Mesendoderm (in vitro differentiated cells): ENCODE measurements around the gene TMEM178B.
A peak's percentile ranks its signal among the peaks of the same experiment; 100 is the strongest.

ENCODE experiments used
- DNase-seq: peaks from one replicate; pipeline ENCODE4 v3.0.0; 2013
- H2AK5ac ChIP-seq: 2 replicates; pipeline ENCODE4 v1.6.1; 2013; ENCODE audit warnings: low read length, inconsistent platforms
- H2BK120ac ChIP-seq: 2 replicates; pipeline ENCODE4 v1.6.1; 2013; ENCODE audit warnings: low read depth, mild to moderate bottlenecking, low read length, moderate library complexity, mixed read lengths
- H2BK15ac ChIP-seq: replicated peaks from 2 replicates; pipeline ENCODE4 v1.6.1; 2013; ENCODE audit warnings: low read depth, mild to moderate bottlenecking, moderate library complexity
- H2BK5ac ChIP-seq: 2 replicates; pipeline ENCODE4 v1.6.1; 2013; ENCODE audit warnings: low read length, inconsistent platforms
- H3K18ac ChIP-seq: 2 replicates; pipeline ENCODE4 v1.6.1; 2013; ENCODE audit warnings: mild to moderate bottlenecking, low read length, mixed read lengths
- H3K23ac ChIP-seq: one replicate; pipeline ENCODE4 v1.6.1; 2013; ENCODE audit warnings: low read length
- H3K27ac ChIP-seq: 2 replicates; pipeline ENCODE4 v1.5.1; 2013; ENCODE audit warnings: low read depth, mild to moderate bottlenecking, inconsistent platforms, low read length, moderate library complexity
- H3K27me3 ChIP-seq: 2 replicates; pipeline ENCODE4 v1.6.1; 2013; ENCODE audit warnings: low read length, control low read depth, mild to moderate bottlenecking, inconsistent platforms; ENCODE audit not compliant: insufficient read depth, poor library complexity
- H3K36me3 ChIP-seq: 2 replicates; pipeline ENCODE4 v1.6.1; 2013; ENCODE audit warnings: low read length, inconsistent platforms; ENCODE audit not compliant: control insufficient read depth, insufficient read depth
- H3K4ac ChIP-seq: one replicate; pipeline ENCODE4 v1.6.1; 2013; ENCODE audit warnings: low read depth, mild to moderate bottlenecking, low read length, moderate library complexity
- H3K4me1 ChIP-seq: 2 replicates; pipeline ENCODE4 v1.6.1; 2013; ENCODE audit warnings: low read depth, low read length, inconsistent platforms; ENCODE audit not compliant: control insufficient read depth
- H3K4me2 ChIP-seq: 2 replicates; pipeline ENCODE4 v1.6.1; 2013; ENCODE audit warnings: low read length
- H3K4me3 ChIP-seq: 2 replicates; pipeline ENCODE4 v1.5.1; 2013; ENCODE audit warnings: mild to moderate bottlenecking, low read length
- H3K56ac ChIP-seq: one replicate; pipeline ENCODE4 v1.6.1; 2013; ENCODE audit warnings: low read length
- H3K79me1 ChIP-seq: 2 replicates; pipeline ENCODE4 v1.6.1; 2013; ENCODE audit warnings: low read length, inconsistent platforms
- H3K79me2 ChIP-seq: 2 replicates; pipeline ENCODE4 v1.6.1; 2013; ENCODE audit warnings: mild to moderate bottlenecking, low read length; ENCODE audit not compliant: control insufficient read depth, insufficient read depth
- H3K9ac ChIP-seq: 2 replicates; pipeline ENCODE4 v1.6.1; 2013; ENCODE audit warnings: low read length, inconsistent platforms
- H4K5ac ChIP-seq: one replicate; pipeline ENCODE4 v1.6.1; 2013; ENCODE audit warnings: low read length
- H4K8ac ChIP-seq: one replicate; pipeline ENCODE4 v1.6.1; 2013; ENCODE audit warnings: low read depth, mild to moderate bottlenecking, control low read depth, low read length, moderate library complexity
- WGBS: extraction: QIAGEN DNeasy Blood & Tissue Kit; methylation state at CpG from one replicate; pipeline ENCODE4 v1.1.7; 2013; ENCODE audit warnings: low lambda C conversion rate, missing lambda C conversion rate; ENCODE audit not compliant: insufficient coverage; ENCODE audit errors: extremely low coverage; 5-methylcytosine and 5-hydroxymethylcytosine counted together

TMEM178B gene

GRCh38 chr7:141436575-141437075, 362.8 kb downstream of the TMEM178B start:
- no peak overlapping the region for H4K8ac ChIP-seq
- H3K36me3 ChIP-seq: no peaks in the 10 kb centered on the region
- no peaks in the 10 kb centered on the region for H3K27me3 ChIP-seq
- WGBS: no CpG with 5 or more reads among the region's 7 CpGs
- H3K4me1 ChIP-seq: no peaks in the 10 kb centered on the region
- no peak overlapping the region for H3K9ac ChIP-seq
- H3K18ac ChIP-seq: no peak overlapping the region
- no peak overlapping the region for H2BK5ac ChIP-seq
- H2BK15ac ChIP-seq: no peak overlapping the region
- H2BK120ac ChIP-seq: no peak overlapping the region
- H3K4me3 ChIP-seq: no peak overlapping the region
- no peak for DNase-seq
- no peaks in the 10 kb centered on the region for H3K79me2 ChIP-seq
- H4K5ac ChIP-seq: no peak overlapping the region
- H3K56ac ChIP-seq: no peak overlapping the region
- no peak overlapping the region for H3K4ac ChIP-seq
- H2AK5ac ChIP-seq: no peak overlapping the region
- no peak overlapping the region for H3K4me2 ChIP-seq
- no peak overlapping the region for H3K27ac ChIP-seq
- H3K23ac ChIP-seq: no peak overlapping the region
- H3K79me1 ChIP-seq: no peaks in the 10 kb centered on the region

GRCh38 chr7:141439164-141439563, 365.3 kb downstream of the TMEM178B start:
- Histone ChIP-seq H3K27ac (no peak overlapping the region), H4K8ac (no peak overlapping the region), H2BK120ac (no peak overlapping the region), H3K23ac (no peak overlapping the region), H3K4me1 (no peaks in the 10 kb centered on the region), H3K4ac (no peak overlapping the region), H3K9ac (no peak overlapping the region), H2BK15ac (no peak overlapping the region), H3K4me3 (no peak overlapping the region), H3K36me3 (no peaks in the 10 kb centered on the region), H3K27me3 (no peaks in the 10 kb centered on the region), H4K5ac (no peak overlapping the region), H3K4me2 (no peak overlapping the region), H2BK5ac (no peak overlapping the region), H2AK5ac (no peak overlapping the region), H3K79me2 (no peaks in the 10 kb centered on the region), H3K79me1 (no peaks in the 10 kb centered on the region), H3K56ac (no peak overlapping the region), H3K18ac (no peak overlapping the region)
- WGBS: no CpG with 5 or more reads among the region's 2 CpGs
- DNase-seq: no peak

GRCh38 chr7:141439776-141440175, 365.9 kb downstream of the TMEM178B start:
- no CpG with 5 or more reads among the region's 1 CpG for WGBS
- H3K4ac ChIP-seq: no peak overlapping the region
- DNase-seq: no peak
- no peak overlapping the region for H3K9ac ChIP-seq
- H3K4me3 ChIP-seq: no peak overlapping the region
- H2AK5ac ChIP-seq: no peak overlapping the region
- no peak overlapping the region for H2BK15ac ChIP-seq
- no peak overlapping the region for H2BK5ac ChIP-seq
- H3K4me2 ChIP-seq: no peak overlapping the region
- H2BK120ac ChIP-seq: no peak overlapping the region
- no peak overlapping the region for H3K23ac ChIP-seq
- no peak overlapping the region for H3K18ac ChIP-seq
- H3K79me1 ChIP-seq: no peaks in the 10 kb centered on the region
- H3K27me3 ChIP-seq: no peaks in the 10 kb centered on the region
- H3K79me2 ChIP-seq: no peaks in the 10 kb centered on the region
- H3K4me1 ChIP-seq: no peaks in the 10 kb centered on the region
- no peak overlapping the region for H4K8ac ChIP-seq
- H3K36me3 ChIP-seq: no peaks in the 10 kb centered on the region
- no peak overlapping the region for H3K27ac ChIP-seq
- H3K56ac ChIP-seq: no peak overlapping the region
- no peak overlapping the region for H4K5ac ChIP-seq

- Histone ChIP-seq H2BK5ac (no peak overlapping the region), H2AK5ac (no peak overlapping the region), H2BK15ac (no peak overlapping the region), H3K56ac (no peak overlapping the region), H2BK120ac (no peak overlapping the region), H3K4me1 (no peaks in the 10 kb centered on the region), H3K23ac (no peak overlapping the region), H4K5ac (no peak overlapping the region), H3K9ac (no peak overlapping the region), H3K4ac (no peak overlapping the region), H3K27ac (no peak overlapping the region), H3K27me3 (no peaks in the 10 kb centered on the region), H3K79me1 (no peaks in the 10 kb centered on the region), H3K36me3 (no peaks in the 10 kb centered on the region), H4K8ac (no peak overlapping the region), H3K4me2 (no peak overlapping the region), H3K18ac (no peak overlapping the region), H3K79me2 (no peaks in the 10 kb centered on the region), H3K4me3 (no peak overlapping the region)
- no CpG with 5 or more reads among the region's 11 CpGs for WGBS
- no peak for DNase-seq
These were observed 368.2 kb downstream of the TMEM178B start for GRCh38 chr7:141441837-141442627.

GRCh38 chr7:141442781-141443180, 368.9 kb downstream of the TMEM178B start:
- no peak overlapping the region for H3K18ac ChIP-seq
- no peak for DNase-seq
- no peak overlapping the region for H2BK15ac ChIP-seq
- WGBS: no CpG with 5 or more reads among the region's 2 CpGs
- H2AK5ac ChIP-seq: no peak overlapping the region
- H4K8ac ChIP-seq: no peak overlapping the region
- no peak overlapping the region for H3K4me2 ChIP-seq
- no peak overlapping the region for H3K4me3 ChIP-seq
- no peak overlapping the region for H3K27ac ChIP-seq
- H3K79me2 ChIP-seq: no peaks in the 10 kb centered on the region
- H4K5ac ChIP-seq: no peak overlapping the region
- H3K56ac ChIP-seq: no peak overlapping the region
- no peaks in the 10 kb centered on the region for H3K4me1 ChIP-seq
- no peak overlapping the region for H3K23ac ChIP-seq
- no peak overlapping the region for H3K4ac ChIP-seq
- no peak overlapping the region for H2BK120ac ChIP-seq
- no peak overlapping the region for H3K9ac ChIP-seq
- no peak overlapping the region for H2BK5ac ChIP-seq
- H3K36me3 ChIP-seq: no peaks in the 10 kb centered on the region
- H3K27me3 ChIP-seq: no peaks in the 10 kb centered on the region
- H3K79me1 ChIP-seq: no peaks in the 10 kb centered on the region

- Histone ChIP-seq H3K9ac (no peak overlapping the region), H3K4ac (no peak overlapping the region), H3K4me2 (no peak overlapping the region), H2AK5ac (no peak overlapping the region), H3K4me3 (no peak overlapping the region), H3K79me1 (no peaks in the 10 kb centered on the region), H2BK15ac (no peak overlapping the region), H3K23ac (no peak overlapping the region), H3K36me3 (no peaks in the 10 kb centered on the region), H3K27me3 (no peaks in the 10 kb centered on the region), H2BK120ac (no peak overlapping the region), H3K27ac (no peak overlapping the region), H4K8ac (no peak overlapping the region), H4K5ac (no peak overlapping the region), H3K4me1 (no peaks in the 10 kb centered on the region), H3K79me2 (no peaks in the 10 kb centered on the region), H3K56ac (no peak overlapping the region), H3K18ac (no peak overlapping the region), H2BK5ac (no peak overlapping the region)
- WGBS: no CpG with 5 or more reads among the region's 5 CpGs
- peak; percentile 77 for DNase-seq
These were observed 371.1 kb downstream of the TMEM178B start for GRCh38 chr7:141444961-141445360.
